CD4-positive, alpha-beta T cell treated with Interleukin-1 beta for 1 hour (primary cell): ENCODE measurements around the gene DPYSL3.
"Not testable (repeated sequence)": the region's sequence is repeated elsewhere in the genome, so short reads cannot be mapped to it uniquely, and the experiment has no call there.

Experiments used
- DNase-seq, 2 donors: peaks; one replicate each; pipeline ENCODE4 v3.0.0-alpha.2; 2020 to 2022

DPYSL3 gene

GRCh38 chr5:147509710-147510651 lies at the start of gene DPYSL3:
Gene DPYSL3, minus strand, starts transcription at chr5:147510068. Its CDS starts 210 bp downstream, at chr5:147509858.
- DNase-seq, result no peak

GRCh38 chr5:147558826-147559225 lies 49.0 kb upstream of the DPYSL3 start:
- DNase-seq, result peak in 1 of 2 donors; percentile 1

DNA sequence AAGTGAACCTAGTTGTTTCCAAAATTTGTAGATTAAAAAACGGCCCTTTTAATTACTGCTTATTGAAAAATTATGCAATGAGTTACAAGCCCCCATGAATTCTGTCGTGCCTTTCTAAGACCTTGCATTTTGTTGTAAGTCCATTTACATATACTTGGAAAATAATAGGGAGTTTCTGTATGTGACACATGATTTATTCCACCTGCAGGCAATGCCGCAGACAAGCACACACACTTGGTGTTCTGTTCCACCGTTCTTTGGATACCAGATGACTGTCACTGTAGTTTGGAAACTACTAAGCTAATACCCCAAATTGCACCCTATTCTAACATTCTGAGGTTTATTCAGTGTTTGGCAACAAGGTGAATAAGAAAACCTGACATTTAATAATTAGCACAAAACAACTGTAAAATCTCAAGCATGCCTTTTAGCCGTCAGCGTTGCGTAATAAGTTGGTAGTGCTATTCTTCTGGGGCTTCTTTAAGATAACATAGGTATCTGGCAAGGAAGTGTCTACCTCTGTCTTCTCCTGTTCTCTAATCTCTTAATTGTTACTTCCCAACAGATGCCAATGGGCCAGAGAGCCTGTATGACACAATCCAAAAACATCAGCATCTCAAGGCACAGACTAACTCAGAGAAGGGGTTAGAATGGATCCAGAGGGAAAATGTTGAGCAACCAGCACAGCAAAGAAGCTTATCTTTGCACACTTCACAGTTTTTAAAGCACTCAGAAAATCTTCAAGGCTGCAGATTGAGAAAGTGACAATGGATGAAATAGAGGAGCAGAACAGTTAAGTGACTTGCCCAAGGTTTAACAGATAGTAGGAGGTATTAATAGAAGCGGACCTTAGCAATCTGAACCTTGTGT lies 48.2 kb upstream of the DPYSL3 start:
- DNase-seq, result no peak

DNA sequence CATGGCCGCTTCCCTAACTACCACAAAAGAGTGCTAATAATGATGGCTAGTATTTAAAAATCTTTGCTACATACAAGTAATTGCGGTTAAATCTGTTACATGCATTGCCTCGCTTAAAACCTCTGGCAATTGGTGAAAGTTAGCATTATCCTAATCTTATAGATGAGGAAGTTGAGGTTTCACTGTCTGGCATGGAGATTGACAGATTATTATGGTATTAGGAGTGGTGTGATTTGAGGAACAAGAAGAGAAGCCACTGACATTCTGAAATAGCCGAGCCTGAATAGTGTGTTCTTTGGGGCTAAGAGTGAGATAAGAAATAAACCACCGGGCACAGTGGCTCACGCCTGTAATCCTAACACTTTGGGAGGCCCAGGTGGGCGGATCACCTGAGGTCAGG lies 45.3 kb upstream of the DPYSL3 start:
- no peak for DNase-seq

DNA sequence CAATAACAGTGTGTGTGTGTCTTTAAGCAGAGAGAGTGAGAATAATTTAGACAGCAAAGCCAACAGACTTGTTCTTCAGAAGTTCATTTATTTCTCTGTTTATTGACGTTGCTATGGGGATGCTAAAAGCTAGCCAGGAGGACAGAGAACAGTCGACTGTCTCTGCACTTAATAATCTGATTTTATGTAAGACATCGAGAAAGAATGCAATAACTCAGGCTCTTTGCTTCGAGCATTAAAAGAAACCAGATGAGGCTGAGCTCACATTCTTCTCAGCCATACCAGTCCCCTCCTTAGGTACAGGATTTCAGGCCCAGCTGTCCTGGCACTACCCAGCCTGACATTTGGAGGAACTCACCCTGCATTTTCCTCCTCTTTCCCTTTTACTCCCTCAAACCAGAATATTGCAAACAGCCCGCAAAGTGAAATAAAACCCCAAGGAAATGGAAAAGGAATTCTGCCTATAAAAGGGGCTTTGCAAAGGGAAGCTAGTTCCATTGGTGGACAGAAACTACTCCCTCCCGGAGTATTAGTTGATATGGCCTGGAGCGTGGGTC lies 44.5 kb upstream of the DPYSL3 start:
- DNase-seq, result no peak

GRCh38 chr5:147553817-147554216 lies 43.9 kb upstream of the DPYSL3 start:
- not testable (repeated sequence) for DNase-seq

- DNase-seq, result no peak
Measured at GRCh38 chr5:147552897-147553296, 43.0 kb upstream of the DPYSL3 start.

DNA sequence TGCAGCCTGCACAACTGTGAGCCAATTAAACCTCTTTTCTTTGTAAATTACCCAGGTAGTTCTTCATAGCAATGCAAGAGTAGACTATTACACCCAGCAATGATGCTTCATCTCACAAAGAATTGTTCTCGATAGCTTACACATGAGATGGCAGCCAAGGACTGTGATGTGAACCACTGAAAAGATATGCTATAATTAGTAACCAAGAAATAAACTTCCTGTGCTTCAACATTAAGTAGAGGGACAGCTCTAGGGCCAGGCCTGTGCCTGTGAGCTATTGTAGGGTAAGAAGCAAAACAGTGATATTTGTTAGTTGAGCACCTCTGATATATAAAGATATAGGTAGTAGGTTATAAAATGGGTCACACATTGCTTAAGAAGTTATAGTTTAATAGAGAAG lies 41.8 kb upstream of the DPYSL3 start:
- no peak for DNase-seq

- no peak for DNase-seq
Measured at GRCh38 chr5:147547730-147548129, 37.9 kb upstream of the DPYSL3 start.

DNA sequence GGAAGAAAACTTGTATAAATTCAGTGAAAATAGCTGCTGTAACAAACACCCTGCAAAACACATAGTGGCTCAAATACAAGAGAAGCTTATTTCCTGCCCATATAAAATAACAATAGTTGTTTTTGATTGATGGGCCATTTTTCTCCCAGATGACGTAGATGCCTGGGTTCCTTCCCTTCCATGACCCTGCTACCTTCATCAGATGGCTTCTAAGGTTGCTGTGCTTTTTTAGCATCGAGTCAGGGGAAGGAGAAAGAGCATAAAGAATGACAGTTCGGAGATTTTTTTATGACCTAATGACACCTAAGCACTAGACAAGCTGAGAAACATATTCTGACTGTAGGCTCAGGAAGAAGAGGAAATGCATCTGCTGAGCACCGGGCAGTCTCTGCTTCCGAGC lies 34.7 kb upstream of the DPYSL3 start:
- no peak for DNase-seq

DNA sequence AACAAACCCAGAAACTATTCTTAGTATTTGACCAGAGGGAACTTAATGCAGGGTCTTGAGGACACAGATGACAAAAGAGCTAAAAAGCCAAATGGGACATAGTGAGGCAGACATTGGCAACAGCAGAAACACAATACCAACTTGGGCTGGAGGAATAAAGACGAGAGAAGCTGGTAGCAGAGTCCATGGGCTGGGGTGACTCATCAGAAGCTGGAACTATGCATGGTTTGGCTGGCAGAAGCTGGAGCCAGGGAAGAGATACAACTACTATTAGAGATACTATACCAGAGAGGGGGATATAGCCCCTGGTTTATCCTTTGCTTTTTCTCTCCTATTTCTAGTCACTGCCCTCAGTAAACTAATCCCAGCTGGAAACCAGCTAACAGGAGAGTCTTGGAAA lies 29.2 kb upstream of the DPYSL3 start:
- no peak for DNase-seq

- DNase-seq, result no peak
Measured at GRCh38 chr5:147538236-147538635, 28.4 kb upstream of the DPYSL3 start.

GRCh38 chr5:147534172-147534951 lies 24.5 kb upstream of the DPYSL3 start:
- no peak for DNase-seq

DNA sequence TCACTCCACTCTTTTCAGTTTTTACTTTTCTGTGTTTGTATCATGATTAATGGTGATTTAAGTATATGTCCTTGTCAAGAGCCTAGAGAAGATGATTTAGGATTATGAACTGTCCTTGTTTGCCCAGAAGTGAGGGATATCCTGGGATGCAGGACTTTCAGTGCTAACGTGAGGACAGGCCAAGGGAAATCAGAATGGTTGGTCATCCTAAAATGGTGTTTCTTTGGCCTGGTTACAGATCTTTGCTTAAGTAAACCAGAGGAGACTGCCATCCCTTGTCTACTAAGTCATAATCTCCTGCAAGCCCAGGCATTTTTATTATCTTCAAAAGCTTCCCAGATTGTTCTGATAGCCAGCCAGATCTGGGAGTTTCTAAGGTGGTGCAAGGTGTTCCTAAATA lies 22.3 kb upstream of the DPYSL3 start:
- no peak for DNase-seq

DNA sequence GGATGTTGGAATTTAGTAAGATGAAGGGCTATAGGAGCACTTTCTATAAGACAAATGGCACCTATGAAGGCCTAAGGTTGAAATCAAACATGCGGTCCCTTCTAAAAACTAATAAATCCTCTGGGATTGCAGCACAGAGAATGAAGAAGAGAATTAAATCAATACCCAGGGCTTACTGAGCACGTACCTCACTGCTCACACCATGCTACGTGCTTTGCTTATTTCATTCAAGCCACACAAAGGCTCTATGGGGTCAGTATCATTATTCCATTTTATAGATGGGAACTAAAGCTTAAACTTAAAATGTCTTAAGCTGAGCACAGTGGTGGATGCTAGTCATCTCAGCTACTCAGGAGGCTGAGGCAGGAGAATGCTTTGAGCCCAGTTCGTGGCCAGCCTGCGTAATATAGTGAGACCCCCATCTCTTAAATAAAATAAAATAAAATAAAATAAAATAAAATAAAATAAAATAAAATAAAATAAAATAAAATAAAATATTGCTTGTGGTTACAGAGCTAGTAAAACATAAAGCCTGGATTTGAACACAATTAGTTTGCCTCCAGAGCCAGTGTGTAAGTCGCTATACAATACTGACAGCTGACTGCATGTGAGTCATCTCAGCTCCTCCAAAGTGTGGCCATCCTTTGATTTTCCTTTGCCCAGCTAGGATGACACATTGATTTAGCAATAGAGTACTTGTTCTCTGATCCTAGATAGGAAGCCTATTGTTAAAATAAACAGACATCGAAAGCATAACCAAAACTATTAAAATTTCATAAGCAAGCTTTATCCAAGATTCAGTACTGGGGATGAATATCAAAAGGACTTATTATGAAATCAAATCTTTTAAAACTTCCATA lies 20.9 kb upstream of the DPYSL3 start:
- DNase-seq, result no peak

DNA sequence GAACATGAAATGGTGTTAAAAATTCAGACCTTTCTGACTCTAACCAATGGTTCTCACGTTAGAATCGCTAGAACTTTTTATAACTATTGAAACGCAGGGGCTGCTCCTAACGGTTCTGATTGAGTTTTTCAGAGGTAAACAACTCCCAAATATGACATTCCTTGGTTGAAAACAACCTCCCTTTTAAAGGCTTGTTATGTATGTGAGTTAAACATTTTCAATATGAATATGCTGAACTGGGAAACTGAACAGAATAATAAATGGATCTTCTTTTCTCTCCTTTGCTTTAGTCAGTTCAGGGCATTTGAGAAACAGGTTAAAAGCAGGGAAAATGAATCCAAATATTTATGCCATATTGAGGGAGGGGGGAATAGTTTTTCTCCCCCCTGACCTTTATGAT lies 13.2 kb upstream of the DPYSL3 start:
- DNase-seq, result no peak

GRCh38 chr5:147522435-147522834 lies 12.6 kb upstream of the DPYSL3 start:
- DNase-seq, result no peak

GRCh38 chr5:147520450-147520849 lies 10.6 kb upstream of the DPYSL3 start:
- no peak for DNase-seq

DNA sequence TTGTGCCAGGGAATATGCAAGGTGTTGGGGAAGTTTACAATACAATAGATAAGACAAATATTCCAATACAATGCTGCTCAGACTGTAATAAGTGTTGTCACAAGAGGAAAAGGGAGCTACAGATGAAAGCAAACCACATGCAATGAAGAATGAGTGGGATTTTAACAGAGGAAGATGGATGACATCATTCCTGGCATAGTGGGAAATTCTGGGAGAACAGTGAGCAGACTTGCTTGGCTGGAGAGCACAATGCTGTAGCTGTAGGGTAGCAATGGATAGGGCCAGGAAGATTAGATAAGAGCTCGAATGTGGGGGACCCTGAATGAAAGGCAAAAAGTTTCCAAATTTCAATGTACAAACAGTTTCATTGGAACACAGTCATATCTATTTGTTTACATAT lies 9.5 kb upstream of the DPYSL3 start:
- no peak for DNase-seq

GRCh38 chr5:147517383-147517782 lies 7.5 kb upstream of the DPYSL3 start:
- no peak for DNase-seq

- no peak for DNase-seq
Measured at GRCh38 chr5:147515269-147515668, 5.4 kb upstream of the DPYSL3 start.
